Stimulated activated CD8-positive, alpha-beta memory T cell treated with anti-CD3 and anti-CD28 coated beads, Interleukin-15, amount 100 ng/mL, for 4 hours (primary cell): ENCODE measurements around the gene METTL2A.
A peak's percentile ranks its signal among the peaks of the same experiment; 100 is the strongest.
"Not testable (repeated sequence)": the region's sequence is repeated elsewhere in the genome, so short reads cannot be mapped to it uniquely, and the experiment has no call there.

Experiments
- DNase-seq, 2 donors: peaks; one replicate each; pipeline ENCODE4 v3.0.0-alpha.2; 2020; ENCODE audit warnings: low read depth in 2 of 2

Gene METTL2A, protein sequence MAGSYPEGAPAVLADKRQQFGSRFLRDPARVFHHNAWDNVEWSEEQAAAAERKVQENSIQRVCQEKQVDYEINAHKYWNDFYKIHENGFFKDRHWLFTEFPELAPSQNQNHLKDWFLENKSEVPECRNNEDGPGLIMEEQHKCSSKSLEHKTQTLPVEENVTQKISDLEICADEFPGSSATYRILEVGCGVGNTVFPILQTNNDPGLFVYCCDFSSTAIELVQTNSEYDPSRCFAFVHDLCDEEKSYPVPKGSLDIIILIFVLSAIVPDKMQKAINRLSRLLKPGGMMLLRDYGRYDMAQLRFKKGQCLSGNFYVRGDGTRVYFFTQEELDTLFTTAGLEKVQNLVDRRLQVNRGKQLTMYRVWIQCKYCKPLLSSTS

DNA sequence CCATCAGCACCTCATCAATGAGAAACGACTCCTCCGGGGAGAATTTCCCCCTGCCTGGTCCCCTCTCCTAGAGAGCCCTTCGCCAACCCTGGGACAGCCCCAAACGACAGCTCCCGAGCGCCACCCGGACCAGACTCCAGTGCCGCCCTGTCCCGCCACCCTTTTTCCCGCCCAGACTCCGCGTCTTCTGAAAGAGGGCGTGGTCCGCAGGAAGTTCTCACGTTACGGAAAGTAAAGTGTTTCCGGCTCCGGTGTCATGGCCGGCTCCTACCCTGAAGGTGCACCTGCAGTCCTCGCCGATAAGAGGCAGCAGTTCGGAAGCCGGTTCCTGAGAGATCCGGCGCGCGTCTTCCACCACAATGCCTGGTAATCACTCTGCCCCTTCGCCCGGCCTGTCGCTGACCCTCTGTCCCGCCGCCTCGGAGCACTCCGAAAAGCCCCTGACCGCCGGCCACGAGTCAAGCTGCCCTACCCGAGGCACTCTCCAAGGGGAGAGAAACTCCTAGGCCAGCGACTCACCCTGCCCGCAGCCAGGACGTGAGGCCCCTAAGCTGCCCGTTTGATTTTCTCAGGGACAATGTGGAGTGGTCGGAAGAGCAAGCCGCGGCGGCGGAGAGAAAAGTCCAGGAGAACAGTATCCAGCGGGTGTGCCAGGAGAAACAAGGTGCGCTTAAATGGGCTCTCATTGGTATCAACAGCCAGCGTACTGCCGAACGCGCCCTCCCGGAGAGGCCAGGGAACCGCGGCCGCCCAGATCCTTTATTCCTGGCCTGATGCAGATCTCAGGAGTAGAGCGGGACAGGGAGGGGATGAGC, at the start of gene METTL2A:
METTL2A (plus strand) TSS at position 251 of the 815 bp plus-strand sequence; CDS start at position 257, 6 bp downstream.
- peak; percentile 62 to 70 for DNase-seq

DNA sequence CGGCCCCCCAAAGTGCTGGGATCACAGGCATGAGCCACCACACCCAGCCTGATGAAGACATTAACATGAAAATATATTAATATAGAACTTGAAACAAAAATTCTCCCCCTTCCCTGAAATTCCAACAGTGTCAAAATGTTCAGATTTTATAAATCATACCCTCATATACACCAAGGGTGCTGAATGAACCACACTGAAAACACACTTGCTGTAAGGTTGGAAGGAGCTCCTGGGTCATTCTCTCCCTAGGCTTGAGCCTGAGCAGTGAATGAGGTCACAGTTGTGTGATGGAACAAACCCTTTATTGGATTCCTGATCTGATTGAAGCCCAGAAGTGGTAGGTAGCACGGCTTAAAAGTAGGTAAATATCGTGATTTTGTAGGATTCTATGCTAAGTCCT, 43.4 kb upstream of the METTL2A start, which contains the start of gene EFCAB3:
EFCAB3 (plus strand) TSS at position 301 of the 400 bp plus-strand sequence. CDS start 2,427 bp downstream, outside the sequence.
- DNase-seq: no peak

DNA sequence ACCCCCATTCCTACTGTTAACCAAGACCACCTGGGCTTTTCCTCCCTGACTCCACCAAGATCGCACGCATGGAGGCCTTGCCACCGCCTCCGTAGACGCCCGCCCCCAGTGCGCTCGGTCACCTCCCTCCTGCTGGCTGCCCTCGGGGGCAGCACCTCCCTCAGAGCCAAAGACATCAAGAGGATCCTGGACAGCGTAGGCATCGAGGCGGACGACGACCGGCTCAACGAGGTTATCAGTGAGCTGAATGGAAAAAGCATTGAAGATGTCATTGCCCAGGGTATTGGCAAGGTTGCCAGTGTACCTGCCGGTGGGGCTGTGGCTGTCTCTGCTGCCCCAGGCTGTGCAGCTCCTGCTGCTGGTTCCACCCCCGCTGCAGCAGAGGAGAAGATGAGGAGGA, 42.1 kb upstream of the METTL2A start:
- DNase-seq: no peak

DNA sequence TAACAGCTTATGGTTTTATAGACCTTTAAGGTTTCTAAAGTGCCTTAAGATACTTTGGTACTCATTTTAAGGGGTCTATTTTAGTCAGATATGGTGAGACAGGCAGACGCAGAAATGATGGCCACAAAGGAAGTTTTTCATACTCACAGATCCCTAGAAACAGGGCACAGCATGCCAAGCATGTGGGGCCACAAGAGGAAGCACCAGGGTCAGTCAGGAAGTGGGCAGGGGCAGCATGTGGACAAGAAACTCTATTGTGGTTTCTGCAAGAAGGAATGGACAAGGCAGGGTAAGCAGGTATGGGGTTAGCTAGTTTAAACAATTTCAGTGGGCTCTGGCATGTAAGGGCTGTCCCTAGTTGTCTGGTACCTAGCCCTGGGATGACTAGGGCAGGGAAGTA, 34.8 kb upstream of the METTL2A start:
- no peak for DNase-seq

DNA sequence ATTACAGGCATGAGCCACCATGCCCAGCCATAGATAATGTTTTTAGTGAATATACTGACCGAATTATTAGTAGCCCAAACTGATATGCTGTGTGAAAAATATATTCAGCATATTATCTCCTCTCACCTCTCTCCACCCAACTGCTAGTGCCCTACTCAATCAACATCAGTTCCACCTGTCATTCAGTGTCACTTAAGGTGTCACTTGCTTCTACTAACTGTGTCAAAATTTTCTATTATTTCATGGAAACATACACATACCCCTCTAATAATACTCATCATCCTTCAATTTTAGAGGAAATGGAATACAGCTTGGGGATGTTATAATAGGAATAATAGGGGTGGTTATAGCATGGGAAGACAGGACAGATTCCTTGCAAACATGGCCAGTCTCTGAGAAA, 30.8 kb upstream of the METTL2A start:
- DNase-seq: no peak

DNA sequence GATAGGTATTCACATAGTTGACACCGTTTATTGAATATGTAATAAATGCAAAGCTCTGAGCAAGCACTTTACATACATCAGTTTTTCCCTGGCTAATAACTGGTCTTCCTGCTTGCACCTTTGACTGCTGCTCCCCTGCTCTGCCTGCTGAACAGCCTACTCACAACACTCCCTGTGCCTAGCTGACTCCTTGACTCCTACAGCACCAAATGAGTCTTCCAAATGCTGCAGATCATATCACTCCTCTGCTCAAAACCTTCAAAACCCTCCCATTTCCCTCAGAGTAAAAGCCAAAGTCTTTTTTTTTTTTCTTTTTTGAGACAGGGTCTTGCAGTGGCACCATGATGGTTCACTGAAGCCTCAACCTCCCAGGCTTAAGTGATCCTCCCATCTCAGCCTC, 24.8 kb upstream of the METTL2A start:
- DNase-seq: no peak

DNA sequence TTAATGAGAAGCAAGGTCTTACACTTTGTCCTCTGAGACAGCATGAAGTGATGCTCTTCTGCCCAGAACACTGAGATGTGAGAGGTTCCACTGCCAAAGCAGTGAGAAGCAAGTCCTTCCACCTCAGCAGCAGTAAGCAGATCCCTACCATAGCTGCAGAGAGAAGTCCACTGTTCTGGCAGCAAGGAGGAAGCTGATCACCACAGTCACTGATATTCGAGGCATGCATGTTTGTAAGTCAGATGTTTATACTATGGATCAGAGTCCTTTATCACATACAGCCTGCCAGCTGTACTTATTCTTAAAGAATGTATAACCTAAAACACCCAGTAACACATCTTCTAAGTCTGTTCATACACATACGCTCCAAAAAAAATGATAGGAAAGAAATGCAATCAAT, 18.2 kb upstream of the METTL2A start:
- DNase-seq: no peak

DNA sequence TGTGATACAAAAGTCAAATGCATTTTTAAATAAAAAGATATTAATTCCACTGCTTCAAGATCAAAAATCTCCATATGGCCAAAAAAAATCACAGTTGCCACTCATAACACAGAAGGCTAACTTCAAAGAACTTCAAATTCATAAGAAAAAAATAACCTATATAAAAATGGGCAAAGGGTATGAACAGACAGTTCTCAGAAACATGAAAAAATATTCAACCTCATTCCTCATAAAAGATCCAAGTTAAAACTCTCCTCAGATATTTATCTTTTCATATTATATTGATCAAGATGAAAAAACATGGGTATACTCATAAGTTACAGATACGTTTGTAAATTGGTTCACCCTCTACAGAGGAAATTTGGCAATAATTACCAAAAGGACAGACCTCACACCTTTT, 10.6 kb upstream of the METTL2A start:
- not testable (repeated sequence) for DNase-seq

DNA sequence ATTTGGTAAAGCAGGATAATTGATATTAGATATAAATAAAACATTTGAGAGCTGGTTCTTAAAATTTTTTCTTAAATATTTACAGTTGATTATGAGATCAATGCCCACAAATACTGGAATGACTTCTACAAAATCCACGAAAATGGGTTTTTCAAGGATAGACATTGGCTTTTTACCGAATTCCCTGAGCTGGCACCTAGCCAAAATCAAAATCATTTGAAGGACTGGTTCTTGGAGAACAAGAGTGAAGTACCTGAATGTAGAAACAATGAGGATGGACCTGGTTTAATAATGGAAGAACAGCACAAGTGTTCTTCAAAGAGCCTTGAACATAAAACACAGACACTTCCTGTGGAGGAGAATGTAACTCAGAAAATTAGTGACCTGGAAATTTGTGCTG, 2.5 kb downstream of the METTL2A start:
- not testable (repeated sequence) for DNase-seq

DNA sequence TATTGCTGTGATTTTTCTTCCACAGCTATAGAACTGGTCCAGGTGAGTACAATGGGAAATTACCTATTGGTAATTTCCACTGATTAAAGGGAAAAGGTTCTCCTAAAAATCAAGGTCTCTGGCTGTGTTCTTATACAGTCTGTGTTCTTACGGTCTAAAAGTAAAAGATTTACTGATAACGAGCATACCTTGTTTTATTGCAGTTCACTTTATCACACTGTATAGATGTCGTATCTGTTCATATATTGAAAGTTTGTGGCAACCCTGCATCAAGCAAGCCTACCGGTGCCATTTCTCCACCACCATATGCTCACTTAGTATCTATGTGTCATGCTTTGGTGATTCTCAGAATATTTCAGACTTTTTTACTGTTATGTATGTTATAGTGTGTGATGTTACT, 11.6 kb downstream of the METTL2A start:
- DNase-seq: not testable (repeated sequence)

DNA sequence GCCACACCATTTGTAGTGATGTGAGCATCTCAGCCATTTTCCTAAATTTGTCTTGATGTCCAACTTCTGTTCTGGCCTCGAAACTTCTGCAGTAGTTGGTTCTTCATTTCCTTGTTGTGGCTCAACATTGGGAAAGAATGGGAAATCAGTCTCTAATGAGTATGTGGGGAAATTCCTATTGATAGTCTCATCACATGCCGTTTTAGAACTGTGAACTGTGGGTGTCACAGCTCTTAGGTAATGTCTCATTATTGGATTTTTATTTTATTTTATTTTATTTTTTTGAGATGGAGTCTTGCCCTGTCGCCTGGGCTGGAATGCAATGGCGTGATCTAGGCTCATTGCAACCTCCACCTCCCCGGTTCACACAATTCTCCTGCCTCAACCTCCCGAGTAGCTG, 17.5 kb downstream of the METTL2A start:
- not testable (repeated sequence) for DNase-seq

DNA sequence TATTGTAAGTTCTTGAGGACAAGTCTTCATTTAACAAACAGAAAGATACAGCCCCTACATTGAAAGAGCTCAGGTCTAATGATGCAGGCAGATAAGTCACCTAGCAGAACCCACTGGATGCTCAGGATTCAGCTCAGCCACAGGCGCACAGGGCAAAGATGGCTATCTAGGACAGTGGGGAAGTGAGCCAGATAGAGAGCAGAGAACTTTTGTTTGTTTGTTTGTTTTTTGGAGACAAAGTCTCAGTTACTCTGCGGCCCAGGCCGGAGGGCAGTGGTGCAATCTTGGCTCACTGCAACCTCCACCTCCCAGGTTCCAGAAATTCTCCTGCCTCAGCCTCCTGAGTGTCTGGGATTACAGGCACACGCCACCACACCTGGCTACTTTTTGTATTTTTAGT, 20.4 kb downstream of the METTL2A start:
- no peak for DNase-seq

DNA sequence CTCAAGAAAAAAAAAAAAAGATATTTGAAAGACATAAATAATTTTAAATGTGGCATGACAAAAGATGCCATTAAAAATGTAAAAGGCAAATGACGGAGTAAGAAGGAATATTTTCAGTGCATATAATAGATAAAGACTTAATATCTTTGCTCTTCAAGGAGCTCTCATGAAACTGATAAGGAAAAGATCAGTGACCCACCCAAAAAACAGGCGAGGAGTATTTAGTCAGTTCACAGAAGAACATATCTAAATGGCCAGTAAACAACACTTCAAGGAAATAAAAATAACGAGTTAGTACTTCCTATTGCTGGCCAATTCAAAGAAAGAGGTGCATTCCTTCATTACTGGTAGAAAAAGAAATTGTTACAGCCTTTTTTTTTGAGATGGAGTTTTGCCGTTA, 22.1 kb downstream of the METTL2A start:
- DNase-seq: not testable (repeated sequence)

DNA sequence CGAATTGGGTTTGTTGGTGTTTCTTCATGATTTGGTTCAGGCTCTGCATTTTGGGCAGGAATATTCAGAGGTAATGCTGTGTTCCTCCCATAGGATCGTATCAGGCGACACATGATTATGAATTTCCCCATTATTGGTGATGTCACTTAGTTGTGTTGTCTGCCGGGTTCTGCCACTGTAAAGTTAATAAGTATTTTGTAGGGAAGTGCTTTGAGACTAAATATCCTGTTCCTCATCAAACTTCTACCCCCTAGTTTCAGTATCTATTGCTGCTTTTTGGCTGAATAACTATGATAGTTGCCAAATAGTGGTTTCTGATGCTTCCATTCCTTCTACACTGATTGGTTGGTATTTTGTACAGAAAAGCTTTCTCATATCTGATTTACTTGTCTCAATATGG, 28.5 kb downstream of the METTL2A start:
- DNase-seq: not testable (repeated sequence)

DNA sequence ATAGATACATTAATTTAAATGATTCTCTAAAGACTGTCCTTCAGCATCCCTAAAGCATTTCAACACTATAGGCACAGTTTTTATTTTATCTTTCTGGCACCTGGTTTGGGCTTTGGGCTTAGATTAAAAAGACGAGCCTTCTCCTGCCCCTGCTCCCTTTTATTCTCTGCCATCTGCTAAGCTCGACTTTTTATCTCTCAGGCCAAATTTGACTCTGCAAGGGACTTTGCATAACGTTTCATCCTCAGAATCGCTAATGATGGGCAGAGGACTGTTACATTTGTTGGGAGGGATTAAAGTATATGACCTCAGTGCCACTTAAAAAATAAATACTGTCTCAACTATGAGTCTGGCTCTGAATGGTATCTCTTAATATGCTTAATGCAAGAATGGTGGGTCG, 29.3 kb downstream of the METTL2A start:
- not testable (repeated sequence) for DNase-seq

DNA sequence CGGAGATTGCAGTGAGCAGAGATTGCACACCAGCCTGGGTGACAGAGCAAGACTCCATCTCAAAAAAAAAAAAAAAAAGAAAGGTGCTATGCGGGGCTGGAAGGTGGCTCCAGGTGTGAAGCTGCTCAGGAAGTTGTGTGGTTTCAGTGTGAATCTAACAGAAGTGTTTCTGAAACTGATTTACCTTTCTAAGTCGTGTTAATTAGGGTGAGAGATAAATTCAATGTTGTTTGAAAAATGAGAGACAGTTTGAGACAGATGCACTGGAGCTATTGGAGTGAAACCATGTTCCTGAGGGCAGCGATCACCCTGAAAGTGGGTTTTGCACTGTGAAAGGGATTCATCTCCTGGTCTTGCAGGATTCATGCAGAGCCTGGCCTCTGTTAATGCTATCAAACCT, 30.0 kb downstream of the METTL2A start:
- not testable (repeated sequence) for DNase-seq

DNA sequence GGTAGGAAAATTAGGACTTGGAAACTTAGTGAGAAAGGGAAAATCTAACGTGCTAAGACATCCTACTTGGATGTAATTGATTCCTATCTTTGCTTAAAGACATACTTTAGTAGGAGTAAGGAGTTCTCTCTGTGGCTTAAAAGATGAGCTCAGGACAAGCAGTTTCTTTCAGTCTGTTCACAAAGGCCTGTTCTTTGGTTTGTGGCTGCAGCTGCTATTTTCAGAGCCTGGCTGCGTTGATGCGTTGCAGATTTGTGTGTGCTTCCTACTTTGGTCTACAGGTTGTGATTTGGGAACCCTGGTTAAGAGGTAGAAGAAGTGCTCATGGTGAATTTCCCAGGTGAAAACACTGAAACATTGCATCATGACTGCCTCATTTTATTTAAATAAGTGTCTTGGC, 30.4 kb downstream of the METTL2A start:
- DNase-seq: not testable (repeated sequence)

DNA sequence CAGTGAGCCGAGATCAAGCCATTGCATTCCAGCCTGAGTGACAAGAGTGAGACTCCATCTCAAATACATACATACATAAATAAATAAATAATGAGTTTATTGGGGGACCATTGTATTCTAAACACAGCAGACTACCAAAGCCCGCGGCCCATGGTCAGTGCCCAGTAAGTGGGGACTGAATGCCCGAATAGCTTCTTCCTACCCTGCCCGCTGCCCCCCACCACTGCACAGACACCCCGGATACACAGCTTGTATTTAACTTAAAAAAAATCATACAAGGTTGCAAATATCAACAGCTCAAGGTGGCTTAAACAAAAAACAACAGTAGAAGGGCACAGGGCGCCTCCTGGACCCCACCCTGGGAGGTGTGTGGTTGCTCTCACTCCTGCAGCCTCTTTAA, 32.3 kb downstream of the METTL2A start:
- no peak for DNase-seq

DNA sequence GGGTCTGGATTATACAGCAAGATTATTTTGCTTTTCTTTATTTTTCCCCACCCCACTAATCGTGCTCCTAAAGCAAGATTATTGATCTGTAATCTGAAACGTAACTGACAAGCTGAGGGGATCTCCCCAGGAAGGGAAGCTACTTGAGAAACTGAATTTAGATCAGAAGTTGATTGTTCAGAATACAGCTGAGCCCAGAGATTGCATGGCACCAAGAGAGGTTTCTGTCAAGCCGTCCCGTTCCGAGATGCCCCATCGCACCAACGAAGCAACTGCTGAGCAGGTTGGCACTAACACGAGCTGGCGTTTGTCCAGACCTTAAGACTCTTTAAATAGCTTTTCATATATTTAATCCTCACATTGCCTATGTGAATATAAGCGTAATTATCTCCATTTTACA, 34.8 kb downstream of the METTL2A start:
- DNase-seq: not testable (repeated sequence)

DNA sequence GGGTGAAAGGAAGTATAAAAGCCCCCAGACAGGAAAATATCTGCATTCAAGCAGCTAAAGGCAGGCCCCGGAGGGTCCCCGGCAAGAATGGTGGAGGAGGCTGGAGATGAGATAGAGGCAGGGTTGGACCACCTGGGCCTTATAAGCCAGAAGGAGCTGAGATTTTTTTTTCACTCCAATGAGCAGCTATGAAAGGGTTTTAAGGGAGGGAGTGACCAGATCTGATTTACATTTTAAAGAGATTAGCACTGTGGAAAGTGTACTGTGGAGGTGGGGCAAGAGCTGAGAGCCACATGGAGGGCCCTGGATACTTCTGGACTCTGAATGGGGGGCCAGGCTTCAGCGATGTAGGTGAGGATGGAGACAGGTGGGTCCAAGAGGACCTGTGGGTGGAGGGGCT, 40.7 kb downstream of the METTL2A start:
- not testable (repeated sequence) for DNase-seq

DNA sequence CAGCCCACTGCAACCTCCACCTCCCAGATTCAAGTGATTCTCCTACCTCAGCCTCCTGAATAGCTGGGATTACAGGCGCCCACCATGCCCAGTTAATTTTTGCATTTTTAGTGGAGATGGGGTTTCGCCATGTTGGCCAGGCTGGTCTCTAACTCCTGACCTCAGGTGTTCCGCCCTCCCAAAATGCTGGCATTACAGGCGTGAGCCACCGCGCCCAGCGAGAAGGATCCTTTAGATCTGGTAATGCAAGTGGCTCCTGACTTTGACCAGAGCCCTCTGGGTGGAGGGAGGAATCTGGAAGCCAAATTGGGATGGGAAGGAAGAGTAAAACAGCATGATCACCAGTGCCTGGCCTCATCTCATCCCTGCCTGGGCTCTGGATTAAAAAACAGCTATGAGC, 41.6 kb downstream of the METTL2A start:
- not testable (repeated sequence) for DNase-seq

DNA sequence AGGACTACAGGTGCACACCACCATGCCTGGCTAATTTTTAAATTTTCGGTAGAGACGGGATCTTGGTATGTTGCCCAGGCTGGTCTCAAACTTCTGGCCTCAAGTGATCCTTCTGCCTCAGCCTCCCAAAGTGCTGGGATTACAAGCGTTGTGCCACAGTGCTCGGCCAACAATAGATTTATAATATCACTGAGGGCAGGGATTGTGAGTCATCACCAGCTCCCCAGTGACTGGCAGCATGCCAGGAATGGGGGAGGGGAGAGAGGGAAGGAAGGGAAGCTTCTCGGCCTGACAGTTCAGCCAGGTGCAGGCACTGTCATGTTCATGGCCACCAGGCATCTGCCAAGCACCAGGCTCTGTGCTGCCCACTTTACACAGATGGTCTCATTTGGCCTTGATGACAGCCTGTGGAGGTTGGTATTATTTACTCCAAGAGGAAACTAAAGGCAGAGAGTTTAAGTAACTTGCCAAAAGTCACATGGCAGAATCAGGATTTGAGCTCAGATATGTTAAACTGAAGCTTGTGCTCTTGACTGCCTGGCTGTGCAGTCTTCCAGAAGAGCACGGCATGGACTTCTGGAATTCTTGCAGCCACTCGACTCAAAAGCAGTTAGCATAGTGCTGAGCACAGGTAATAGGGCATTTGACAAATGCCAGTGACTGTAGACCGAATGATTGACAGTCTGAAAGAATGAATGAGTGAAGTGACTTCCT, 47.1 kb downstream of the METTL2A start:
- peak; percentile 17 to 31 for DNase-seq
